Neural cell (in vitro differentiated cells): ENCODE results near the gene SWSAP1. TPM values are rescaled to one million over a fixed set of nuclear protein-coding genes. Genes with fewer than 3 reads are reported as not detected.

Experiments
- H2AFZ ChIP-seq: fragments of 200-600, 300-800 bp; sonication (generic), shearing (Covaris generic); 2 replicates; pipeline ENCODE4 v1.6.0; 2014; ENCODE audit warnings: low read depth, mild to moderate bottlenecking, antibody characterized with exemption, low read length, moderate library complexity
- H3F3A ChIP-seq: fragments of 200-600 bp; shearing (Covaris generic); 2 replicates; pipeline ENCODE4 v1.6.1; 2016; ENCODE audit warnings: mild to moderate bottlenecking, moderate library complexity, mixed read lengths, antibody characterized with exemption, low read length; ENCODE audit not compliant: insufficient read depth, poor library complexity, severe bottlenecking
- H3K27ac ChIP-seq: fragments of 200-600, 300-800 bp; sonication (generic), shearing (Covaris generic); 2 replicates; pipeline ENCODE4 v1.5.1; 2014; ENCODE audit warnings: mild to moderate bottlenecking, low read length, moderate library complexity
- H3K27me3 ChIP-seq: fragments of 300-800, 200-600 bp; sonication (generic), shearing (Covaris generic); 2 replicates; pipeline ENCODE4 v1.6.0; 2014; ENCODE audit warnings: mild to moderate bottlenecking, low read depth, low read length, moderate library complexity; ENCODE audit not compliant: insufficient read depth
- H3K36me3 ChIP-seq: fragments of 300-800, 200-600 bp; sonication (generic), shearing (Covaris generic); 2 replicates; pipeline ENCODE4 v1.5.1; 2014; ENCODE audit warnings: mild to moderate bottlenecking, antibody characterized with exemption, low read length, moderate library complexity; ENCODE audit not compliant: insufficient read depth
- H3K4me2 ChIP-seq: fragments of 300-800, 200-600 bp; sonication (generic), shearing (Covaris generic); 2 replicates; pipeline ENCODE4 v1.6.0; 2014; ENCODE audit warnings: mild to moderate bottlenecking, low read length
- H3K4me3 ChIP-seq: fragments of 300-800, 200-600 bp; sonication (generic), shearing (Covaris generic); 2 replicates; pipeline ENCODE4 v1.5.1; 2014; ENCODE audit warnings: mild to moderate bottlenecking, low read length, moderate library complexity
- H3K79me2 ChIP-seq: fragments of 200-600 bp; shearing (Covaris generic); replicated peaks from 2 replicates; pipeline ENCODE4 v1.6.0; 2014; ENCODE audit warnings: mild to moderate bottlenecking, low read length, moderate library complexity; ENCODE audit not compliant: insufficient read depth
- H3K9ac ChIP-seq: fragments of 300-800, 200-600 bp; sonication (generic), shearing (Covaris generic); 2 replicates; pipeline ENCODE4 v1.6.1; 2016; ENCODE audit warnings: mild to moderate bottlenecking, low read length, mixed read lengths
- H3K9me2 ChIP-seq: fragments of 200-600 bp; shearing (Covaris generic); 2 replicates; pipeline ENCODE4 v1.6.1; 2016; ENCODE audit warnings: mild to moderate bottlenecking, low read length, mixed read lengths; ENCODE audit not compliant: insufficient read depth
- H3K9me3 ChIP-seq: fragments of 200-600, 300-800 bp; sonication (generic), shearing (Covaris generic); 2 replicates; pipeline ENCODE4 v1.6.1; 2016; ENCODE audit warnings: mild to moderate bottlenecking, mixed run types, low read length, moderate library complexity, mixed read lengths
- H4K20me1 ChIP-seq: fragments of 200-600 bp; shearing (Covaris generic); 2 replicates; pipeline ENCODE4 v1.6.1; 2016; ENCODE audit warnings: mild to moderate bottlenecking, mixed run types; ENCODE audit not compliant: insufficient read depth
- CTCF ChIP-seq: fragments of 450-650 bp; IDR thresholded peaks from 2 replicates; pipeline ENCODE4 v1.5.1; 2014; ENCODE audit warnings: antibody characterized with exemption, mild to moderate bottlenecking, moderate library complexity; ENCODE audit not compliant: poor library complexity, severe bottlenecking
- EP300 ChIP-seq: fragments of 450-650 bp; conservative IDR thresholded peaks from 2 replicates; pipeline ENCODE4 v1.6.1; 2014; ENCODE audit warnings: antibody characterized with exemption, mild to moderate bottlenecking, moderate library complexity; ENCODE audit not compliant: poor library complexity, severe bottlenecking
- EZH2 ChIP-seq: fragments of 200-600, 300-800 bp; shearing (Covaris generic), sonication (generic); IDR thresholded peaks from 2 replicates; pipeline ENCODE4 v1.6.1; 2014; ENCODE audit warnings: antibody characterized with exemption, low read length, borderline replicate concordance, mild to moderate bottlenecking; ENCODE audit not compliant: insufficient read depth, poor library complexity, severe bottlenecking
- MXI1 ChIP-seq: fragments of 450-650 bp; conservative IDR thresholded peaks from 2 replicates; pipeline ENCODE4 v1.6.1; 2014; ENCODE audit warnings: antibody characterized with exemption, mild to moderate bottlenecking; ENCODE audit not compliant: poor library complexity, severe bottlenecking
- POLR2AphosphoS5 ChIP-seq: IDR thresholded peaks from 2 replicates; pipeline ENCODE4 v1.6.1; 2012
- RAD21 ChIP-seq: fragments of 450-650 bp; conservative IDR thresholded peaks from 2 replicates; pipeline ENCODE4 v1.6.1; 2014; ENCODE audit warnings: antibody characterized with exemption, mild to moderate bottlenecking, moderate library complexity
- REST ChIP-seq: IDR thresholded peaks from 2 replicates; pipeline ENCODE4 v1.6.1; 2012; ENCODE audit warnings: borderline replicate concordance
- SMC3 ChIP-seq: fragments of 450-650 bp; conservative IDR thresholded peaks from 2 replicates; pipeline ENCODE4 v1.6.1; 2014; ENCODE audit warnings: antibody characterized with exemption, mild to moderate bottlenecking, moderate library complexity; ENCODE audit not compliant: poor library complexity
- TAF1 ChIP-seq: IDR thresholded peaks from 2 replicates; pipeline ENCODE4 v1.6.1; 2012; ENCODE audit warnings: low read depth
- polyA plus RNA-seq: library from polyadenylated mRNA; depleted of rRNA; stranded (reverse); fragments of >200 nt; gene quantifications from 2 replicates; pipeline ENCODE4 v1.2.3, GENCODE V29; 2014

Gene SWSAP1
- polyA plus RNA-seq, 1 donor from 2014 or later, result 2.4 TPM

DNA sequence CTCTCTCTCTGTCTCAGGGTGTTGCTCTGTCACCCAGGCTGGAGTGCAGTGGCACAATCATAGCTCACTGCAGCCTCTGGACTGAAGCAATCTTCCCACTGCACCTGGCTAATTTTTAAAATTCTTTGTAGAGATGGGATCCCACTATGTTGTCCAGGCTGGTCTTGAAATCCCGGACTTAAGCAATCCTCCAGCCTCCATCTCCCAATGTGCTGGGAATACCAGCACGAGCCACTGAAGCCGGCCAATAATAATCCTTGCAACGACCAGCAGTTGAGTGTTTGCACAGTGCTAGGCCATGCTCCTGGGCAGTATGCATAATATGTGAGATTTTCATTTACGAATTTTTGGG is 10.3 kb downstream of the SWSAP1 start:
- no peak overlapping the region for H3K27ac ChIP-seq
- H3F3A ChIP-seq, result no peaks in the 10 kb centered on the region
- no peak for TF ChIP-seq TAF1
- TF ChIP-seq EZH2, result no peak
- TF ChIP-seq SMC3, result no peak
- no peak for TF ChIP-seq EP300
- TF ChIP-seq REST, result no peak
- TF ChIP-seq CTCF, result no peak
- TF ChIP-seq RAD21, result no peak
- no peak for TF ChIP-seq POLR2AphosphoS5
- TF ChIP-seq MXI1, result no peak
- no peaks in the 10 kb centered on the region for H4K20me1 ChIP-seq
- no peak overlapping the region for H3K4me2 ChIP-seq
- no peak overlapping the region for H3K9ac ChIP-seq
- H2AFZ ChIP-seq, result no peak overlapping the region
- H3K4me3 ChIP-seq, result no peak overlapping the region
- H3K79me2 ChIP-seq, result no peaks in the 10 kb centered on the region
- no peaks in the 10 kb centered on the region for H3K9me2 ChIP-seq
- peaks cover 24% of the 10 kb centered on the region for H3K27me3 ChIP-seq
- H3K9me3 ChIP-seq, result no peaks in the 10 kb centered on the region
- no peaks in the 10 kb centered on the region for H3K36me3 ChIP-seq

DNA sequence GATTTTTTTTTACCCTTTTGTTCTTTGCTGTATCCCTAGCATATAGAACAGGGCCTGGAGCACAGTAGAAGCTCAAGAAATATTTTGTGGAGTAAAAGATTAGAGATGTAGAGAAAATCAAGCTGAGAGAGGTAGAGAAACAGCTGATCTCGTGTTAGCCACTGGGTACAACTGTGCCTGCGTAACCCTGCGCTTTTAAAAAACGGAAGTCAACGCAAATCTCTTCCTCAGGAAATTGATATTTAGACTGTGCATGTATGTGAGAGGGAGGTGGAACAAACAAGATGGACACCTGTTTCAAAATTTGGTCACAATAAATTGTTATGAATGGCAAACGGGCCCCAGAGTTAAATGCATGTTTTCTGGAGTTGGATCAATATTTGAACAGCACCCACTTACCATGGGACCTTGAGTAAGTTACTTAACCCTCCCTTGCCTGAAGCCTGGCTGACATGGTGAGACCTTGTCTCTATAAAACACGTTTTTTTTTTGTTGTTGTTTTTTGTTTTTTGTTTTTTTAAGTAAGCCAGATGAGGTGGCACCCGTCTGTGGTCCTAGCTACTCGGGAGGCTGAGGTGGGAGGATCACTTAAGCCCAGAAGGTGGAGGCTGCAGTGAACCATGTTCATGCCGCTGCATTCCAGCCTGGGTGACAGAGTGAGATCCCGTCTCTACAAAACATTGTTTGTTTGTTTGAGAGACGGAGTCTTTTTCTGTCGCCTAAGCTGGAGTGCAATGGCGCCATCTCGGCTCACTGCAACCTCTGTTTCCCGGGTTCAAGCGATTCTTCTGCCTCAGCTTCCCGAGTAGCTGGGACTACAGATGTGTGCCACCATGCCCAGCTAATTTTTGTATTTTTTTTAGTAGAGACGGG is 12.9 kb downstream of the SWSAP1 start:
- TF ChIP-seq CTCF, result no peak
- TF ChIP-seq SMC3, result no peak
- TF ChIP-seq REST, result no peak
- no peak for TF ChIP-seq POLR2AphosphoS5
- TF ChIP-seq EP300, result no peak
- no peak for TF ChIP-seq RAD21
- TF ChIP-seq TAF1, result no peak
- no peak for TF ChIP-seq MXI1
- TF ChIP-seq EZH2, result no peak
- no peaks in the 10 kb centered on the region for H3K79me2 ChIP-seq
- peaks cover 19% of the 10 kb centered on the region for H3K27me3 ChIP-seq
- no peak overlapping the region for H2AFZ ChIP-seq
- H3K36me3 ChIP-seq, result no peaks in the 10 kb centered on the region
- no peaks in the 10 kb centered on the region for H4K20me1 ChIP-seq
- H3K9me3 ChIP-seq, result no peaks in the 10 kb centered on the region
- no peaks in the 10 kb centered on the region for H3F3A ChIP-seq
- H3K4me3 ChIP-seq, result no peak overlapping the region
- H3K4me2 ChIP-seq, result no peak overlapping the region
- no peak overlapping the region for H3K27ac ChIP-seq
- no peaks in the 10 kb centered on the region for H3K9me2 ChIP-seq
- no peak overlapping the region for H3K9ac ChIP-seq
